Muscle of leg (tissue), 11 donors: ENCODE measurements around the gene BMPR1A. TPM values are rescaled to one million over a fixed set of nuclear protein-coding genes. Genes with fewer than 3 reads are reported as not detected.
"Not testable (repeated sequence)": the region's sequence is repeated elsewhere in the genome, so short reads cannot be mapped to it uniquely, and the experiment has no call there.

ENCODE experiments used
- DNase-seq: peaks from one replicate; pipeline ENCODE4 v3.0.0; 2013
- H3K27ac ChIP-seq: one replicate; pipeline ENCODE4 v1.5.1; 2013; ENCODE audit warnings: mild to moderate bottlenecking, low read length, control low read depth
- H3K27me3 ChIP-seq: one replicate; pipeline ENCODE4 v1.6.1; 2013; ENCODE audit warnings: low read length; ENCODE audit not compliant: control insufficient read depth, insufficient read depth
- H3K36me3 ChIP-seq: one replicate; pipeline ENCODE4 v1.6.1; 2013; ENCODE audit warnings: low read length; ENCODE audit not compliant: control insufficient read depth, insufficient read depth
- H3K4me1 ChIP-seq: one replicate; pipeline ENCODE4 v1.6.1; 2013; ENCODE audit warnings: low read length; ENCODE audit not compliant: control insufficient read depth, insufficient read depth
- H3K4me3 ChIP-seq: one replicate; pipeline ENCODE4 v1.5.1; 2013; ENCODE audit warnings: low read length, control low read depth
- H3K9me3 ChIP-seq: replicated peaks from 2 replicates; pipeline ENCODE4 v1.6.1; 2013; ENCODE audit warnings: low read depth, low read length; ENCODE audit not compliant: control insufficient read depth
- WGBS: methylation state at CpG from one replicate; pipeline ENCODE4 v1.1.5; 2013; ENCODE audit warnings: missing lambda C conversion rate; ENCODE audit not compliant: insufficient coverage; 5-methylcytosine and 5-hydroxymethylcytosine counted together
- polyA plus RNA-seq, 8 donors: library from polyadenylated mRNA; unstranded; fragments of 120-200 nt; gene quantifications; one replicate each; pipeline versions ENCODE4 v1.2.1 to v1.2.3, GENCODE V29; 2013; ENCODE audit warnings: inconsistent platforms in 1 of 8, low replicate concordance in 1 of 8; ENCODE audit not compliant: insufficient read length in 8 of 8, insufficient read depth in 1 of 8
- total RNA-seq: library from RNA; stranded (reverse); fragments of 120-200 nt; gene quantifications from one replicate; pipeline ENCODE4 v1.2.4, GENCODE V29; 2013

BMPR1A gene
- total and polyA plus RNA-seq, 9 donors, result 32.6 to 61.4 (median 46.6) TPM

DNA sequence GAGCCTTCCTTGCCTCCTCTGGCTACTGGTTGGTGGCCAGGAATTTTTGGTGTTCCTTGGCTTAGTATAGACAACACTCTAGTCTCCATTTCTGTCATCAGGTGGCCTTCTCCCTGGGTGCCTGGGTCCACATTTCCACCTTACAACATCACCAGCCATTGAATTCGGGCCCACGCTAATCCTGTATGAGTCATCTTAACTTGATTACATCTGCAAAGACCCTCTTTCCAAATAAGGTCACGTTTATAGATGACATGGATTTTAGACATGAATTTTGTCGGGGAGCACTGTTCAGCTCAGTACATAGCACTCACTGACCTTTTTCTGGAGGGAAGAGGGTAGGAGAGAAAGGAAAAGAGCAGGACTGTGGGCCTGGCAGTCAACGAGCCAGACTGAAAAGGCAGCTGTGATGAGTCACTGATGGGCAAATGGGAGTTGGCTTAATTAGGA is 161.6 kb downstream of the BMPR1A start:
- no peaks in the 10 kb centered on the region for H3K4me1 ChIP-seq
- DNase-seq, result no peak
- 100% methylated on average over 1 of the region's 5 CpGs for WGBS
- peaks cover 43% of the 10 kb centered on the region for H3K36me3 ChIP-seq
- no peak overlapping the region for H3K27ac ChIP-seq
- peaks cover 2% of the 10 kb centered on the region for H3K27me3 ChIP-seq
- no peaks in the 10 kb centered on the region for H3K9me3 ChIP-seq
- H3K4me3 ChIP-seq, result no peak overlapping the region

DNA sequence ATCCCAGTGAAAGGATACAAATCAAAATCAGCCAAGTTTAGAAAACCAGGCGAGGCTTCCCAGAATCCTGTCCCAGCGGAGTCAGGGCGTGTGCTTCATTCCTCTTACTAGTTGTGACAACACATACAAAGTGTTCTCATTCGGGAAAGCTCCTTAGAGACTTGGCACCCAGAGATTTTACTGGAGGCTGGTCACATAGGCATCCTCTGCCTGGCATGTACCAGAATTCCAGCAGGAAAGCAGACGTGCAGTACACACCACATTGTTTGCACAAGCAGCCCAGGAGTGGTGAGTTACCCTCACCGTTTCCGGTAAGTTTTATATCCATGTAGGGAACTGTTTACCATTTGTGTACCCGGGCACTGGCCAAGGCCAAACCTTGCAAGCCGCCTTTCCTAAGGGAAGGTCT is 166.1 kb downstream of the BMPR1A start:
- peaks cover 33% of the 10 kb centered on the region for H3K36me3 ChIP-seq
- H3K4me3 ChIP-seq, result no peak overlapping the region
- peaks cover 2% of the 10 kb centered on the region for H3K27me3 ChIP-seq
- DNase-seq, result no peak
- WGBS, result 71% methylated on average over 4 of the region's 9 CpGs
- no peak overlapping the region for H3K27ac ChIP-seq
- no peaks in the 10 kb centered on the region for H3K9me3 ChIP-seq
- no peaks in the 10 kb centered on the region for H3K4me1 ChIP-seq

GRCh38 chr10:86929468-86930380 is 173.3 kb downstream of the BMPR1A start:
- WGBS, result 64% methylated on average over 9 of the region's 15 CpGs
- Histone ChIP-seq H3K4me1 (no peaks in the 10 kb centered on the region), H3K9me3 (no peaks in the 10 kb centered on the region), H3K27me3 (no peaks in the 10 kb centered on the region), H3K4me3 (no peak overlapping the region), H3K27ac (peak overlapping the region; percentile 69), H3K36me3 (peaks cover 29% of the 10 kb centered on the region)
- DNase-seq, result peak; percentile 88

GRCh38 chr10:86931872-86932271 is 175.5 kb downstream of the BMPR1A start:
- Histone ChIP-seq H3K27ac (no peak overlapping the region), H3K4me1 (no peaks in the 10 kb centered on the region), H3K9me3 (no peaks in the 10 kb centered on the region), H3K27me3 (no peaks in the 10 kb centered on the region), H3K36me3 (peaks cover 29% of the 10 kb centered on the region), H3K4me3 (no peak overlapping the region)
- no peak for DNase-seq
- WGBS, result no CpG with 5 or more reads among the region's 1 CpG

GRCh38 chr10:86932674-86933073 is 176.3 kb downstream of the BMPR1A start:
- Histone ChIP-seq H3K36me3 (peaks cover 27% of the 10 kb centered on the region), H3K27ac (no peak overlapping the region)
- no peak for DNase-seq

DNA sequence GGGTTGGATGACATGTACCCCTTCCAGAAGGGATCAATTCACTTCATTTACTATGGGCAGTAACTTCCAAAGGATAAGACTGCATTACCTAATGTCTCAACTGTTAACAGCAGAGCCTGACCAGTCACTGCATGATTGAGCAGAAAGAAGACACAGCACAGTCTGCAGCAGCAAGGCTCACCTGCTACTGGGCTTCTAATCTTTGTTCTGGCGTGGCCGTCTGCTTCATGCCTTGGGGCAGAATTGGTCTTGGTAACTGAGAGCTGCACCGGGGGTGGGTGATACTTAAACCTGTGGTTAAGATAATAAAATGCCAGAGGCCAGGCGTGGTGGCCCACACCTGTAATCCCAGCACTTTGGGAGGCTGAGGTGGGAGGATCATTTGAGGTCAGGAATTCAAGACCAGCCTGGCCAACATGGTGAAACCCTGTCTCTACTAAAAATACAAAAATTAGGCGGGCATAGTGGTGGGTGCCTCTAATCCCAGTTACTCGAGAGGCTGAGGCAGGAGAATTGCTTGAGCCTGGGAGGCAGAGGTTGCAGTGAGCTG is 177.8 kb downstream of the BMPR1A start:
- not testable (repeated sequence) for H3K9me3 ChIP-seq, DNase-seq, H3K27ac ChIP-seq, H3K4me3 ChIP-seq, H3K4me1 ChIP-seq, H3K27me3 ChIP-seq
- peaks cover 23% of the 10 kb centered on the region for H3K36me3 ChIP-seq
- 84% methylated on average over 3 of the region's 6 CpGs for WGBS

More at GRCh38 chr10:86932674-86933073, 176.3 kb downstream of the BMPR1A start:
- Histone ChIP-seq H3K4me1 (no peaks in the 10 kb centered on the region), H3K9me3 (no peaks in the 10 kb centered on the region), H3K4me3 (no peak overlapping the region), H3K27me3 (no peaks in the 10 kb centered on the region)
- no CpG with 5 or more reads among the region's 2 CpGs for WGBS

- Histone ChIP-seq H3K27me3 (no peaks in the 10 kb centered on the region), H3K36me3 (peaks cover 7% of the 10 kb centered on the region), H3K9me3 (no peaks in the 10 kb centered on the region), H3K27ac (no peak overlapping the region), H3K4me1 (peaks cover 3% of the 10 kb centered on the region), H3K4me3 (no peak overlapping the region)
- WGBS, result 88% methylated on average over 12 of the region's 13 CpGs
- DNase-seq, result peak; percentile 7
These were observed 180.5 kb downstream of the BMPR1A start for GRCh38 chr10:86936661-86937501.

DNA sequence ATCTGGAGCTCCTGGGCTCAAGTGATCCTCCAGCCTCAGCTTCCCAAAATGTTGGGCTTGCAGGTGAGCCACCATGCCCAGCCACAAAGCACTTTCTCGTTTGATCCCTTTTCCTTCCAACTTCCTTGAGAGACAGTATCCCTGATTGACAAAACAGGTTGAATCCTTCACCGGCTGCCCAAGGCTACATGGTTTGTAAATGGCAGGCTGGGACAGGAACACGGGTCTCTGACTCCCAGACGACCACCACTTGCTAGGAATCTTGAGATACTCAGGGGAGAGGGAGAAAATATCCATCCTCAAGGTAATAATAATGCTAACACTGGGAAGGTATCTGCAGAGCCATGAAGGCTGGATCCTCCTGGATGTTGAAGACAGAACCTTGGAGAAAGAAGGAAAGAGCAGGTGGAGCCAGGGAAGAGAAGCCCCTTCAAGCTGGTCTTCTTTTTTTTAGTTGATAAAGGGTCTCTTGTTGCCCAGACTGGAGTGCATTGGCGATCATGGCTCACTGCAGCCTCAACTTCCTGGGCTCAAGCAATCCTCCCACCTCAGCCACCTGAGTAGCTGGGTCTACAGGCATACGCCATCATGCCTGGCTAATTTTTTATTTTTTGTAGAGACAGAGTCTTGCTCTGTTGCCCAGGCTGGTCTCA is 181.2 kb downstream of the BMPR1A start:
- Histone ChIP-seq H3K36me3 (peaks cover 7% of the 10 kb centered on the region), H3K4me3 (no peak overlapping the region), H3K27ac (no peak overlapping the region), H3K27me3 (peaks cover 3% of the 10 kb centered on the region), H3K9me3 (no peaks in the 10 kb centered on the region), H3K4me1 (peaks cover 3% of the 10 kb centered on the region)
- 39% methylated on average over 2 of the region's 6 CpGs for WGBS
- no peak for DNase-seq

DNA sequence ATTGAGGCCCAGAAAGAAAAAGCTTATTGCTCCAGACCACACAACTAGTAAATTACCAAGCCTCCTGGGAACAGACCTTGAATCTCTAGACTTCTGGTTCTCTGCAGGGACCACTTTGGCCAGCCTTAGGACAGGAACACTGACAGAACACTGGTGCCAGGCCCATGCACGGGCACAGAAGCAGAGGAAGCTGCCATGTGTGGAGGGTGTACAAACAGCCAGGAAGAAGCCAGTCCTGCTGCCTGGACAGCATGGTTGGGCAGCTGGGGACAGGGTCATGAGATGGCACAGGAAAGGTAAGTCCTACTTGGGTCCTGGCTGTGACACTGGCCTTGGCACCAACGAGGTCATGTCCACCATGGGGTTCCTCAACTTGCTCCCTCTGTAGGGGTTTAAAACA is 181.8 kb downstream of the BMPR1A start:
- Histone ChIP-seq H3K4me1 (peaks cover 3% of the 10 kb centered on the region), H3K36me3 (peaks cover 4% of the 10 kb centered on the region), H3K27me3 (peaks cover 3% of the 10 kb centered on the region), H3K9me3 (no peaks in the 10 kb centered on the region), H3K27ac (no peak overlapping the region), H3K4me3 (no peak overlapping the region)
- peak; percentile 9 for DNase-seq
- WGBS, result 90% methylated on average over 2 of the region's 2 CpGs
